ENCODE results near the gene MOV10L1. TPM values are rescaled to one million over a fixed set of nuclear protein-coding genes. Genes with fewer than 3 reads are reported as not detected.

The MOV10L1 gene
- total RNA-seq, 4 donors from 2014 or later, result 0.17 to 1.3 (median 1.1) TPM; not detected in 1

- TF ChIP-seq, protein P1, sequence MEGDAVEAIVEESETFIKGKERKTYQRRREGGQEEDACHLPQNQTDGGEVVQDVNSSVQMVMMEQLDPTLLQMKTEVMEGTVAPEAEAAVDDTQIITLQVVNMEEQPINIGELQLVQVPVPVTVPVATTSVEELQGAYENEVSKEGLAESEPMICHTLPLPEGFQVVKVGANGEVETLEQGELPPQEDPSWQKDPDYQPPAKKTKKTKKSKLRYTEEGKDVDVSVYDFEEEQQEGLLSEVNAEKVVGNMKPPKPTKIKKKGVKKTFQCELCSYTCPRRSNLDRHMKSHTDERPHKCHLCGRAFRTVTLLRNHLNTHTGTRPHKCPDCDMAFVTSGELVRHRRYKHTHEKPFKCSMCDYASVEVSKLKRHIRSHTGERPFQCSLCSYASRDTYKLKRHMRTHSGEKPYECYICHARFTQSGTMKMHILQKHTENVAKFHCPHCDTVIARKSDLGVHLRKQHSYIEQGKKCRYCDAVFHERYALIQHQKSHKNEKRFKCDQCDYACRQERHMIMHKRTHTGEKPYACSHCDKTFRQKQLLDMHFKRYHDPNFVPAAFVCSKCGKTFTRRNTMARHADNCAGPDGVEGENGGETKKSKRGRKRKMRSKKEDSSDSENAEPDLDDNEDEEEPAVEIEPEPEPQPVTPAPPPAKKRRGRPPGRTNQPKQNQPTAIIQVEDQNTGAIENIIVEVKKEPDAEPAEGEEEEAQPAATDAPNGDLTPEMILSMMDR (IDR thresholded peaks at IDR 0.05; ENCODE audit: low read depth), result no peak
Measured at GRCh38 chr22:50194037-50194805, 104.4 kb downstream of the MOV10L1 start.

- TF ChIP-seq, protein P1 (IDR thresholded peaks at IDR 0.05; ENCODE audit: low read depth), result no peak
Measured at GRCh38 chr22:50196256-50196655, 106.5 kb downstream of the MOV10L1 start.

DNA sequence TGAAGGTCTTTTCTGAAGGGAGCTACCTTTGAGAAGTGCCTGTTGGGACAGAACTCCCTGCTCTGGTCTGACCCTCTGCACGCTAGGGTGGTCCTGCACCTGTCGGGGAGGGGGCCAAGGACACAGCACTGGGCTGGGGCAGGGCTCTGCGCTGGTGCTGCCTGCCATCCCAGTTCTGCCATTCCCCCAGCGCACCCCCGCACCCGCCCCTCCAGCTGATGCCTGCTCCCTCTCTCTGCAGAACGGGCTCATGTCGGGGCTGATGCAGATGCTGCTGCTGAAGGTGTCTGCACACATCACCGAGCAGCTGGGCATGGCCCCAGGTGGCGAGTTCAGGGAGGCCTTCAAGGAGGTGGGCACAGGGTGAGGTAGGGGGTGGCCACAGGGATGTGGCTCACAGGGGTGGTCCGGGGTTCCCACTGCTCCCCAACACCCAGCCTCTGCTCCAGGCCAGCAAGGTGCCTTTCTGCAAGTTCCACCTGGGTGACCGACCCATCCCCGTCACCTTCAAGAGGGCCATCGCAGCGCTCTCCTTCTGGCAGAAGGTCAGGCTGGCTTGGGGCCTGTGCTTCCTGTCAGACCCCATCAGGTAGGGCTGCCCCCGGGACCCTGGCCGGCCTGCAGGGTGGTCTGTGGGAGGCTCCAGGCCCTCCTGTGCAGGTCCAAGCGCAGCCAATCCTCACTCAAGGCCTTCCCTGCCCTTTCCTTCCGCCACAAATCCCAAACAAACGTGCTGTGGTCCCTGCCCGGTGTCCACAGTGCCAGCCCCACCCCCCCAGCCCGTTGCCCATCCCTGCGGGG is 107.4 kb downstream of the MOV10L1 start:
- TF ChIP-seq, protein P1 (IDR thresholded peaks at IDR 0.05; ENCODE audit: low read depth), result no peak

GRCh38 chr22:50197856-50198623 is 108.2 kb downstream of the MOV10L1 start:
- TF ChIP-seq, protein P1 (IDR thresholded peaks at IDR 0.05; ENCODE audit: low read depth), result no peak

DNA sequence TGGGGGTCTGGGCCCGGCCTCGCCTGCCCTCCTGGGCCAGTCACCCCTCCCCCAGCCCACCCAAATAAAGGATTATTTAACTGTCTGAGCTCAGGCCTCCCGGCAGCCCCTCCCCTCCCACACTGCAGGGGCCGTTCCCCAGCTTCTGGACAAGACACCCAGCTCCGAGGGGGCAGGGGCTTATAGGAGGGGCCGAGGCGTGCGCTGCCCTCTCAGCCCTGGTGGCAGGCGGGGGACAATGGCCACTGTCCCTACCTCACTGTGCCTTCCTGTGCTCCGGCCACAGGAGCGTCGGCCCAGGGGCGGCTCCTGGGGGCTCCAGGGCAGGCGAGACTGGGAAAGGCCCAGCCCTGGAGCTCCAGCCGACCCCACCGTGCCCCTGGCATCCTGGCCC is 108.8 kb downstream of the MOV10L1 start:
- TF ChIP-seq, protein P1 (IDR thresholded peaks at IDR 0.05; ENCODE audit: low read depth), result no peak

GRCh38 chr22:50199251-50199721 is 109.5 kb downstream of the MOV10L1 start:
- TF ChIP-seq, protein P1 (IDR thresholded peaks at IDR 0.05; ENCODE audit: low read depth), result no peak
